Parathyroid adenoma (tissue), 2 donors: ENCODE data around the gene GEMIN2.
"Not testable (repeated sequence)": the region's sequence is repeated elsewhere in the genome, so short reads cannot be mapped to it uniquely, and the experiment has no call there.

Experiments used
- H2AFZ ChIP-seq: fragments of 300-600 bp; sonication (generic); one replicate; pipeline ENCODE4 v1.7.0; 2017; ENCODE audit warnings: antibody characterized with exemption, mild to moderate bottlenecking
- H3K27ac ChIP-seq: fragments of 300-600 bp; sonication (generic); one replicate; pipeline ENCODE4 v1.7.0; 2017
- H3K27me3 ChIP-seq: fragments of 300-600 bp; sonication (generic); one replicate; pipeline ENCODE4 v1.7.0; 2017; ENCODE audit warnings: low read length; ENCODE audit not compliant: control insufficient read depth, insufficient read depth
- H3K36me3 ChIP-seq: fragments of 300-600 bp; sonication (generic); one replicate; pipeline ENCODE4 v1.7.0; 2017; ENCODE audit warnings: low read length; ENCODE audit not compliant: control insufficient read depth, insufficient read depth
- H3K4me1 ChIP-seq: fragments of 300-600 bp; sonication (generic); one replicate; pipeline ENCODE4 v1.7.0; 2017; ENCODE audit warnings: control low read depth
- H3K4me2 ChIP-seq: fragments of 300-600 bp; sonication (generic); one replicate; pipeline ENCODE4 v1.7.0; 2017; ENCODE audit warnings: low read length
- H3K4me3 ChIP-seq: fragments of 300-600 bp; sonication (generic); one replicate; pipeline ENCODE4 v1.7.0; 2017; ENCODE audit warnings: low read depth, low read length
- H3K79me2 ChIP-seq: fragments of 300-600 bp; sonication (generic); one replicate; pipeline ENCODE4 v1.7.0; 2017; ENCODE audit warnings: control low read depth
- H3K9ac ChIP-seq: fragments of 300-600 bp; sonication (generic); one replicate; pipeline ENCODE4 v1.7.0; 2017; ENCODE audit warnings: mild to moderate bottlenecking
- H3K9me3 ChIP-seq: fragments of 300-600 bp; sonication (generic); one replicate; pipeline ENCODE4 v1.7.0; 2017; ENCODE audit warnings: low read length; ENCODE audit not compliant: control insufficient read depth
- TF ChIP-seq, protein P1 (sequence below): fragments of 300-600 bp; sonication (generic); IDR thresholded peaks from one replicate; pipeline ENCODE4 v1.7.0; 2017; ENCODE audit warnings: antibody characterized with exemption, mild to moderate bottlenecking
- donor health status: primary hyperparathyroidism.

GEMIN2 gene

GRCh38 chr14:39109893-39110715 lies 4.0 kb upstream of the GEMIN2 start:
- Histone ChIP-seq H3K4me3 (no peak overlapping the region), H3K27ac (no peak overlapping the region)

DNA sequence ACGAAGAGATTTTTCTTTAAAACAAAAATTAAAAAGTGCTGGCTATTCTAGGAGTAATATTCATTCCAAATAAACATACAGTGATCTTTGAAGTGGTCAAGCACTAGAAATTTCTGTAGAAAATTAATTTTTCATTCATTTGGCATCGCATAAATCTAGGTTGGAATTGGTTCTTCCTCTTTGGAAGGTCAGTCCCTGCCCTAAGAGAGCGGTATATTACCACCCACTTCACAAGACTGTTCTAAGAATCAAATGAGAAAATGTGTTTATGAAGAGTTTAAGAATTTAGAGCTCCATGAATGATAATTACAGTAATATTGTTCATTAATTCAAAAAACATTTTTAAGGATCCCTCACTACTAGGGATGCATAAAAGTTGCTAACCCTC lies 444 bp upstream of the GEMIN2 start:
- H3K36me3 ChIP-seq: no peaks in the 10 kb centered on the region
- H3K79me2 ChIP-seq: peaks cover 5% of the 10 kb centered on the region
- peak overlapping the region; percentile 65 for H3K4me2 ChIP-seq
- H3K27ac ChIP-seq: peak overlapping the region; percentile 40
- no peak overlapping the region for H3K9ac ChIP-seq
- H3K4me3 ChIP-seq: peak overlapping the region; percentile 90
- peaks cover 4% of the 10 kb centered on the region for H3K4me1 ChIP-seq
- TF ChIP-seq, protein P1, sequence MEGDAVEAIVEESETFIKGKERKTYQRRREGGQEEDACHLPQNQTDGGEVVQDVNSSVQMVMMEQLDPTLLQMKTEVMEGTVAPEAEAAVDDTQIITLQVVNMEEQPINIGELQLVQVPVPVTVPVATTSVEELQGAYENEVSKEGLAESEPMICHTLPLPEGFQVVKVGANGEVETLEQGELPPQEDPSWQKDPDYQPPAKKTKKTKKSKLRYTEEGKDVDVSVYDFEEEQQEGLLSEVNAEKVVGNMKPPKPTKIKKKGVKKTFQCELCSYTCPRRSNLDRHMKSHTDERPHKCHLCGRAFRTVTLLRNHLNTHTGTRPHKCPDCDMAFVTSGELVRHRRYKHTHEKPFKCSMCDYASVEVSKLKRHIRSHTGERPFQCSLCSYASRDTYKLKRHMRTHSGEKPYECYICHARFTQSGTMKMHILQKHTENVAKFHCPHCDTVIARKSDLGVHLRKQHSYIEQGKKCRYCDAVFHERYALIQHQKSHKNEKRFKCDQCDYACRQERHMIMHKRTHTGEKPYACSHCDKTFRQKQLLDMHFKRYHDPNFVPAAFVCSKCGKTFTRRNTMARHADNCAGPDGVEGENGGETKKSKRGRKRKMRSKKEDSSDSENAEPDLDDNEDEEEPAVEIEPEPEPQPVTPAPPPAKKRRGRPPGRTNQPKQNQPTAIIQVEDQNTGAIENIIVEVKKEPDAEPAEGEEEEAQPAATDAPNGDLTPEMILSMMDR: no peak
- no peaks in the 10 kb centered on the region for H3K27me3 ChIP-seq
- no peaks in the 10 kb centered on the region for H3K9me3 ChIP-seq
- peak overlapping the region; percentile 89 for H2AFZ ChIP-seq

More at GRCh38 chr14:39109893-39110715, 4.0 kb upstream of the GEMIN2 start:
- Histone ChIP-seq H3K9me3 (no peaks in the 10 kb centered on the region), H3K79me2 (peaks cover 18% of the 10 kb centered on the region), H3K27me3 (no peaks in the 10 kb centered on the region), H2AFZ (no peak overlapping the region), H3K4me2 (no peak overlapping the region), H3K36me3 (no peaks in the 10 kb centered on the region), H3K9ac (no peak overlapping the region), H3K4me1 (peaks cover 4% of the 10 kb centered on the region)
- TF ChIP-seq, protein P1: no peak

GRCh38 chr14:39122330-39123138 lies 8.4 kb downstream of the GEMIN2 start:
- H3K36me3 ChIP-seq: no peaks in the 10 kb centered on the region
- H3K4me2 ChIP-seq: no peak overlapping the region
- no peak overlapping the region for H3K27ac ChIP-seq

DNA sequence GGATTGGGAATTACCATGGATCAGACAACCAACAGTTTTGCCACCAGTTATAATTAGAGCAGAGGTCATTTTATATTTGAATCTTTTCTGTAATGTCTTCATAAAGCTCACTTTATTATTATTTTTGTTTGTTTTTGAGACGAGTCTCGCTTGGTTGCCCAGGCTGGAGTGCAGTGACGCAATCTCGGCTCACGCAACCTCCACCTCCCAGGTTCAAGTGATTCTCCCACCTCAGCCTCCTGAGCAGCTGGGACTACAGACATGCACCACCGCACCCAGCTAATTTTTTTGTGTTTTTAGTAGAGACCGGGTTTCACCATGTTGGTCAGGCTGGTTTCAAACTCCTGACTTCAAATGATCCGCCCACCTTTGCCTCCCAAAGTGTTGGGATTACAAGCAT lies 23.7 kb downstream of the GEMIN2 start:
- not testable (repeated sequence) for H3K4me2 ChIP-seq, H3K4me1 ChIP-seq, H3K9me3 ChIP-seq, H3K27ac ChIP-seq, H3K36me3 ChIP-seq, H3K27me3 ChIP-seq, H3K79me2 ChIP-seq, H3K9ac ChIP-seq, H2AFZ ChIP-seq, H3K4me3 ChIP-seq

More at GRCh38 chr14:39122330-39123138, 8.4 kb downstream of the GEMIN2 start:
- TF ChIP-seq, protein P1: no peak
- Histone ChIP-seq H3K9ac (no peak overlapping the region), H3K79me2 (no peaks in the 10 kb centered on the region), H3K9me3 (no peaks in the 10 kb centered on the region), H2AFZ (no peak overlapping the region), H3K4me1 (no peaks in the 10 kb centered on the region), H3K4me3 (no peak overlapping the region), H3K27me3 (no peaks in the 10 kb centered on the region)

DNA sequence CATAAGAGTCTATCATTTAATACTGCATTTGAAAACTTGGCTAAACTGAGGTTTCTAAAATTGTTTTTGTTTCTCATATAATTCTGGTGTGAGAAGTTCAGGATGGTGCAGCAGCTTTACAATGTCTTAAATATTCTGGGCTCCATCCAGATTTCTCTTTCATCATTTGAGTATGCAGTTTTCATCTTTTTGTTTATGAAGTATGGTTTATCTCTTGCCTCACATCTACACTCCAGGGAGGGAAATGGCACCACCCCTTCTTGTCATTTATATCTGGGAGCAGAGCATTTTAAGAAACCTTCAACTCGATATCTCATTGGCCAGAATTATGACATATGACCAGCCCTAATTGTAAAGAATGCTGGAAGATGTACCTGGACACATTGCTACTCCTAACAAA lies 24.3 kb downstream of the GEMIN2 start:
- Histone ChIP-seq H3K79me2 (no peaks in the 10 kb centered on the region), H3K36me3 (no peaks in the 10 kb centered on the region), H2AFZ (no peak overlapping the region), H3K9ac (no peak overlapping the region), H3K27me3 (no peaks in the 10 kb centered on the region), H3K4me2 (no peak overlapping the region), H3K27ac (no peak overlapping the region), H3K9me3 (no peaks in the 10 kb centered on the region), H3K4me1 (no peaks in the 10 kb centered on the region), H3K4me3 (no peak overlapping the region)
- TF ChIP-seq, protein P1: no peak
